Measurements from ENCODE around the gene NUMBL. TPM values are rescaled to one million over a fixed set of nuclear protein-coding genes. Genes with fewer than 3 reads are reported as not detected.

NUMBL gene
- total RNA-seq, 5 donors from 2014 or later (not counting 1 experiment from before 2014, with no cell fraction given): 7.1 to 19.0 (median 13.1) TPM

DNA sequence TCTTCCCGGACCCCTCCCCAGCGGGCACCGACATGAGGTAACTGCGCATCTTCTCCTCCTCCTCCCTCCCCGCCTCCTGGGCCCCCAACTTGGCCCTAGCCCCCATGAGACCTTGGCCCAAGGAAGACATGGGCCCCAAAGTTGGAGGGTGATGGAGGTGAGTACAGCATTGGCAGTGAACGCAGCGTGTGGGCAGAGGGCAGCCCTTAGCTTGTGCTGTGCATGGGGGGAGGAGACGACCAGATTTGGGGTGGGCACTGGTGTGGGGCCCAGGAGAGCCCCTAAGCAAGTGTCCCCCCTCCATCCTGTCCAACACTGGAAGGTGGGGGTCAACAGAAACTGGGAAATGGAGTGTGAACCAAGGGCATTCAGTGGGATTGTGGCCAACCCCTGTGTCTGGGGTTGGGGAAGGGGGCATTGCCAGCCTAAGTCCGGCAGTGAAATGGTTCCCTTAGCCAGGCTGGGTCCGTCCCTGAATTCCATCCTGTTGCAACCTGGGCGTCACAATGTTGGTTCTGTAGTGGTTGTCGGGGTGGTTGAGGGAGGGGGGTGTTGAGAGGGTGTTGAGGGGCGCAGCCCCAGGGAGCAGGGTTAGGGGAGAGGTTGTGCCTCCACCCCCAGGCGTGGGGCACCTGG lies 23.5 kb downstream of the NUMBL start:
- Histone ChIP-seq H3K4me1 (ENCODE audit: control insufficient read depth in 1 of 2, extremely low read depth in 1 of 2, insufficient read depth in 2 of 2, low read length in 2 of 2) (peaks cover 0 to 18% of the 10 kb centered on the region in 2 experiments), H3K4me3 (ENCODE audit: control insufficient read depth in 1 of 2, extremely low read depth in 1 of 2, low read length in 1 of 2) (no peak overlapping the region), H3K27me3 (replicated peaks in 1 of 2; ENCODE audit: control insufficient read depth in 2 of 2, extremely low read depth in 1 of 2, insufficient read depth in 2 of 2, low read length in 1 of 2) (no peaks in the 10 kb centered on the region), H3K27ac (ENCODE audit: low read length) (no peak overlapping the region), H3K36me3 (ENCODE audit: control insufficient read depth in 2 of 2, extremely low read depth in 1 of 2, insufficient read depth in 1 of 2, low read length in 1 of 2) (peaks cover 7 to 16% of the 10 kb centered on the region in 2 donors), H3K9me3 (peaks cover 9% of the 10 kb centered on the region)
- WGBS (ENCODE audit: insufficient coverage): 93% methylated on average over 8 of the region's 14 CpGs
- DNase-seq (no peak), ATAC-seq (replicated peaks in 1 of 4) (no peak)
- Mint-ChIP-seq H3K27me3 (no peaks in the 10 kb centered on the region), H3K36me3 (peaks cover 33% of the 10 kb centered on the region), H3K9me3 (peaks cover 0 to 7% (median 7%) of the 10 kb centered on the region in 3 donors), H3K4me1 (peaks cover 5 to 16% (median 15%) of the 10 kb centered on the region in 3 donors), H3K4me3 (no peak overlapping the region), H3K27ac (no peak overlapping the region)
- ChIA-PET CTCF (no interaction called here), POLR2A (no interaction called here)

DNA sequence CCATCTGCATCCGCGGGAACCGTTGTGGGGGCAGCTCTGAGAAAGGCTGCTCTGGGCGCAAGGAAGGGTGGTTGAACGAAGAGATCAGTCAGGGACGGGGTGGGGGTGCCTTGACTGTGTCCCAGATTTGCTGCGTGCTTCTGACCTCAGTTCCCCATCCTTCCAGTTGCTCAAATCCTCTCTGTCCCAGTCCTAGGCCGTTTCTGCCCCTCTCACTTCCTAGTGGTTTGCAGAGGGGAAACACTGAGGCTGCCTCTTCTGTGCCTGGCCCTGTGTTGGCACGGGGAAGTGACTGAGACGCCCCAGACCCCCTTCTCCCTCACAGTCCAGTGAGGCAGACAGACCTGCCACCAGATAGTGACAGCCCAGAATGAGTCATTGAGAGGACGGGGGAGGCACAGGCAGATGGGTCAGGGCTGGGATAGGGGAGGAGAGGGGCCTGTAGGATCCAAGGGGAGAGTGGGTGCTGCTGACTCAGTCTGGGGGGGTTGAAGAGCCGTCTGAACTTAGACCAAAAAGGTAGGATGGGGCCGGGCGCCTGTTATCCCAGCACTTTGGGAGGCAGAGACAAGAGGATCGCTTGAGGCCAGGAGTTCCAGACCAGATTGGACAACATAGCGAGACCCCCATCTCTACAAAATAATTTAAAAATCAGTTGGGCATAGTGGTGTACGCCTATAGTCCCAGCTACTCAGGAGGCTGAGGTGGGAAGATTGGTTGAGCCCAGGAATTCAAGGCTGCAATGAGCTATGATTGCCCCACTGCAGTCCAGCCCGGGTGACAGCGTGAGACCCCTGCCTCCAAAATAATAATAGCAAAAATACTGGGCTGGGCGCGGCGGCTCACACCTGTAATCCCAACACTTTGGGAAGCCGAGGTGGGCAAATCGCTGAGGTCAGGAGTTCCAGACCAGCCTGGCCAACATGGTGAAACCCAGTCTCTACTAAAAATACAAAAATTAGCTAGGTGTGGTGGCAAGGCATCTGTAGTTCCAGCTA lies 26.5 kb downstream of the NUMBL start:
- peak in 3 of 35 experiments; percentile 8 to 20 (median 14) for DNase-seq
- peak overlapping the region; percentile 73 to 84 (median 81) for H3K4me3 Mint-ChIP-seq
- Histone ChIP-seq H3K4me1 (ENCODE audit: control insufficient read depth in 1 of 2, extremely low read depth in 1 of 2, insufficient read depth in 2 of 2, low read length in 2 of 2) (peaks cover 0 to 18% of the 10 kb centered on the region in 2 experiments), H3K4me3 (ENCODE audit: control insufficient read depth in 1 of 2, extremely low read depth in 1 of 2, low read length in 1 of 2) (peak overlapping the region; percentile 51 to 67), H3K9me3 (peaks cover 3% of the 10 kb centered on the region), H3K36me3 (ENCODE audit: control insufficient read depth in 2 of 2, extremely low read depth in 1 of 2, insufficient read depth in 1 of 2, low read length in 1 of 2) (peaks cover 0 to 2% of the 10 kb centered on the region in 2 donors), H3K27ac (ENCODE audit: low read length) (peak overlapping the region; percentile 68), H3K27me3 (replicated peaks in 1 of 2; ENCODE audit: control insufficient read depth in 2 of 2, extremely low read depth in 1 of 2, insufficient read depth in 2 of 2, low read length in 1 of 2) (peaks cover 0 to 7% of the 10 kb centered on the region in 2 experiments)
- peak overlapping the region; percentile 76 to 88 for H3K27ac Mint-ChIP-seq
- no peaks in the 10 kb centered on the region for H3K27me3 Mint-ChIP-seq
- peaks cover 12% of the 10 kb centered on the region for H3K36me3 Mint-ChIP-seq
- H3K4me1 Mint-ChIP-seq: peaks cover 5 to 19% (median 18%) of the 10 kb centered on the region in 3 donors
- no CpG with 5 or more reads among the region's 24 CpGs for WGBS (ENCODE audit: insufficient coverage)
- ChIA-PET CTCF (interaction anchor here (0.5 to 2.0 kb wide), 13 partner anchors 29 to 698 kb away, joined by 3 to 9 read pairs (median 4); partner anchors contain the start of gene EGLN2 (in 1 of the 2)), POLR2A (no interaction called here)
- peak in 2 of 4 experiments; percentile 5 to 7 for ATAC-seq (replicated peaks in 1 of 4)
- H3K9me3 Mint-ChIP-seq: peaks cover 0 to 1% (median under 1%) of the 10 kb centered on the region in 3 donors

DNA sequence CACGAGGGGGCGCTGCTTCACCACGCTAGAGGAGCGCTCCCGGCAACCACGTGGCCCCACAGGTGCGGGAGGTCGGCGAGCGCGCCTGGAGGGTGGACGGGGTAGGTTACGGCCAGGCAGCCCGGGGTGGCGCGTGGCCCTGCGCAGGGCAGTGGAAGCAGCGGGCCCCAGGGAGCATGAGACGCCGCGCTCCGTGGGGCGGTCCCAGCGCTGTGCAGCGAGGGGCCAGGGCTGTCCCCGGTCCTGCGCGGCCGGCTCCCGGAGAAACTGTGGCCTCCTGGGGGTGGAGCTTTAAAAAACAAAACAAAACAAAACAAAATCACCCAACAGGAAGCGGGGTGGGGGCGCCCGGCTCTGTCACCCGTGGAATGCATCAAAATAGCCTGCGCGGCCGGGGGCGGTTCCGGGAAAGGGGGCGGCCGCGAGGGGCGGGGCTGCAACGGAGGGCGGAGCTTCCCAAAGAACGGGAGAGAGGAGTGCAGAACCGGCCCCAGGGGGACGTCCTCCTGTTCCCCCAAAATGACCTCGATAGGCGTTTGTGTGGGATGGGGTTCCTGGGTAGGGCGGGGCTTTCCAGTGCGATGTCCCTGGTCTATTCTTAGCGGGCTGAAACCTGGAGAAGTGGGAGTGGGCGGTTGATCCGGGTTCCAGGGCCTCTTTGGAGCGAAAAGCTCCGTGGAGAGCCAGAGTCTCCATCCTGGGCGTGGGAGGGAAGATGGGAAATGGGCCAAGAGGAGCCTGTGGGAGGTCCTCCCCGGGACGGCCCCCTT lies 27.3 kb downstream of the NUMBL start:
- POLR2A ChIA-PET: interaction anchor here in 1 of 2 donors (0.6 kb wide), 2 partner anchors 239 to 1259 kb away, joined by 3 read pairs; no protein-coding TSS in a partner anchor
- Histone ChIP-seq H3K36me3 (ENCODE audit: control insufficient read depth in 2 of 2, extremely low read depth in 1 of 2, insufficient read depth in 1 of 2, low read length in 1 of 2) (no peaks in the 10 kb centered on the region), H3K4me3 (ENCODE audit: control insufficient read depth in 1 of 2, extremely low read depth in 1 of 2, low read length in 1 of 2) (peak overlapping the region; percentile 51 to 67), H3K9me3 (no peaks in the 10 kb centered on the region), H3K27ac (ENCODE audit: low read length) (peak overlapping the region; percentile 68), H3K27me3 (replicated peaks in 1 of 2; ENCODE audit: control insufficient read depth in 2 of 2, extremely low read depth in 1 of 2, insufficient read depth in 2 of 2, low read length in 1 of 2) (peaks cover 0 to 7% of the 10 kb centered on the region in 2 experiments), H3K4me1 (ENCODE audit: control insufficient read depth in 1 of 2, extremely low read depth in 1 of 2, insufficient read depth in 2 of 2, low read length in 2 of 2) (peaks cover 0 to 18% of the 10 kb centered on the region in 2 experiments)
- CTCF ChIA-PET: interaction anchor here (0.5 to 2.0 kb wide), 15 partner anchors 28 to 699 kb away, joined by 3 to 10 read pairs (median 4); partner anchors contain the start of gene EGLN2 (in 1 of the 2)
- Mint-ChIP-seq H3K27me3 (no peaks in the 10 kb centered on the region), H3K4me3 (peak overlapping the region; percentile 73 to 84 (median 81)), H3K36me3 (peaks cover 5% of the 10 kb centered on the region), H3K9me3 (no peaks in the 10 kb centered on the region), H3K4me1 (peaks cover 5 to 19% (median 18%) of the 10 kb centered on the region in 3 donors), H3K27ac (peak overlapping the region; percentile 76 to 88)
- under 1% methylated on average over 45 of the region's 60 CpGs for WGBS (ENCODE audit: insufficient coverage)
- DNase-seq (peak; percentile 78 to 96 (median 89)), ATAC-seq (replicated peaks in 1 of 4) (peak; percentile 85 to 93 (median 88))

DNA sequence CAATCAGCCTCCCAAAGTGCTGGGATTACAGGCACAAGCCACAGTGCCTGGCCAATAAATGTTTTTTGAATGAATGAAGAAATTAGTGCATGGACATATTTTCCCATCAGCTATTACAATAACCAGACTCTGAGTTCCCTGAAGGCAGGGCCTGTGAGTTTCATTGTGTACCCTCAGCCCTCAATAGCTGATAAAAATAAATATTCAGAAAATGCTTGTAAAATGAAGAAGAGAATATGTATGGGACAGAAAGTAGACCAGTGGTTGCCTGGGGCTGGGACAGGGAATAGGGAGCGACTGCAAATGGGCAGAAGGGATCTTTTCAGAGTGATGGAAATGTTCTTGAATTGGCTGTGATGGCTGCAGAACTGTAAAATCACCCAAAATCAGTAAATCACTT lies 28.8 kb downstream of the NUMBL start:
- Mint-ChIP-seq H3K36me3 (peaks cover 2% of the 10 kb centered on the region), H3K27ac (no peak overlapping the region), H3K4me3 (peak overlapping the region in 1 of 3 donors; percentile 7), H3K4me1 (peaks cover 5 to 19% (median 18%) of the 10 kb centered on the region in 3 donors), H3K9me3 (no peaks in the 10 kb centered on the region), H3K27me3 (no peaks in the 10 kb centered on the region)
- Histone ChIP-seq H3K4me1 (ENCODE audit: control insufficient read depth in 1 of 2, extremely low read depth in 1 of 2, insufficient read depth in 2 of 2, low read length in 2 of 2) (peaks cover 0 to 18% of the 10 kb centered on the region in 2 experiments), H3K27ac (ENCODE audit: low read length) (no peak overlapping the region), H3K27me3 (replicated peaks in 1 of 2; ENCODE audit: control insufficient read depth in 2 of 2, extremely low read depth in 1 of 2, insufficient read depth in 2 of 2, low read length in 1 of 2) (peaks cover 0 to 10% of the 10 kb centered on the region in 2 experiments), H3K9me3 (no peaks in the 10 kb centered on the region), H3K36me3 (ENCODE audit: control insufficient read depth in 2 of 2, extremely low read depth in 1 of 2, insufficient read depth in 1 of 2, low read length in 1 of 2) (no peaks in the 10 kb centered on the region), H3K4me3 (ENCODE audit: control insufficient read depth in 1 of 2, extremely low read depth in 1 of 2, low read length in 1 of 2) (no peak overlapping the region)
- ChIA-PET POLR2A (no interaction called here), CTCF (interaction anchor here in 1 of 2 donors (0.7 kb wide), 2 partner anchors 91 to 158 kb away, joined by 4 to 5 read pairs; no protein-coding TSS in a partner anchor)
- ATAC-seq (replicated peaks in 1 of 4): no peak
- DNase-seq: no peak
- WGBS (ENCODE audit: insufficient coverage): no CpG with 5 or more reads among the region's 1 CpG

DNA sequence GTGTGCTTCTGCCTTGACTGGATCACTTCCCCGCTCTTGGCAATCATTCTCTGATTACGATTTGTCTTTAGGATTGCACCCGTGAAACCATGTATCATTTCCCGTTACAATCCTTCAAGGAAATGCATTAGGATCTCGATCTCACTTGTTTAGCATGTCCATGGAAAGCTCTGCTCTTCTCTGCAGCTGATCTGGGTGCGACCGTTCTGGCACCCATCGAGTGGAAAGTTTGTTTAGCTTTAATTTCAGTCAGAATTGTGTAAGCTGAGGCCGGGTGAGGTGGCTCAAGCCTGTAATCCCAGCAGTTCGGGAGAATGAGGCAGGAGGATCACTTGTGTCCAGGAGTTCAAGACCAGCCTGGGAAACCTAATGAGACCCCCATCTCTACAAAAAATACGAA lies 30.9 kb downstream of the NUMBL start:
- H3K27me3 Mint-ChIP-seq: no peaks in the 10 kb centered on the region
- Histone ChIP-seq H3K27me3 (replicated peaks in 1 of 2; ENCODE audit: control insufficient read depth in 2 of 2, extremely low read depth in 1 of 2, insufficient read depth in 2 of 2, low read length in 1 of 2) (peaks cover 0 to 10% of the 10 kb centered on the region in 2 experiments), H3K4me1 (ENCODE audit: control insufficient read depth in 1 of 2, extremely low read depth in 1 of 2, insufficient read depth in 2 of 2, low read length in 2 of 2) (peaks cover 0 to 18% of the 10 kb centered on the region in 2 experiments), H3K27ac (ENCODE audit: low read length) (no peak overlapping the region), H3K36me3 (ENCODE audit: control insufficient read depth in 2 of 2, extremely low read depth in 1 of 2, insufficient read depth in 1 of 2, low read length in 1 of 2) (no peaks in the 10 kb centered on the region), H3K9me3 (no peaks in the 10 kb centered on the region), H3K4me3 (ENCODE audit: control insufficient read depth in 1 of 2, extremely low read depth in 1 of 2, low read length in 1 of 2) (no peak overlapping the region)
- DNase-seq (no peak), ATAC-seq (replicated peaks in 1 of 4) (no peak)
- ChIA-PET CTCF (no interaction called here), POLR2A (interaction anchor here in 1 of 2 donors (0.6 kb wide), 1 partner anchor 783 kb away, joined by 3 read pairs; the partner anchor contains the start of gene ERICH4)
- no peak overlapping the region for H3K27ac Mint-ChIP-seq
- WGBS (ENCODE audit: insufficient coverage): 74% methylated on average over 6 of the region's 11 CpGs
- no peaks in the 10 kb centered on the region for H3K36me3 Mint-ChIP-seq
- no peak overlapping the region for H3K4me3 Mint-ChIP-seq
- H3K9me3 Mint-ChIP-seq: no peaks in the 10 kb centered on the region
- H3K4me1 Mint-ChIP-seq: peaks cover 5 to 16% (median 15%) of the 10 kb centered on the region in 3 donors
